AG09319 (cell line): ENCODE measurements around the gene SYT4.

ENCODE experiments used
- DNase-seq: peaks from one replicate; pipeline ENCODE4 v3.0.0-alpha.2; 2010; ENCODE audit warnings: low read depth; ENCODE audit errors: extremely low read depth
- CTCF ChIP-seq: IDR thresholded peaks from 2 replicates; pipeline ENCODE4 v1.5.1; 2011; ENCODE audit warnings: low read depth, mild to moderate bottlenecking, inconsistent platforms, low read length, moderate library complexity

The SYT4 gene

DNA sequence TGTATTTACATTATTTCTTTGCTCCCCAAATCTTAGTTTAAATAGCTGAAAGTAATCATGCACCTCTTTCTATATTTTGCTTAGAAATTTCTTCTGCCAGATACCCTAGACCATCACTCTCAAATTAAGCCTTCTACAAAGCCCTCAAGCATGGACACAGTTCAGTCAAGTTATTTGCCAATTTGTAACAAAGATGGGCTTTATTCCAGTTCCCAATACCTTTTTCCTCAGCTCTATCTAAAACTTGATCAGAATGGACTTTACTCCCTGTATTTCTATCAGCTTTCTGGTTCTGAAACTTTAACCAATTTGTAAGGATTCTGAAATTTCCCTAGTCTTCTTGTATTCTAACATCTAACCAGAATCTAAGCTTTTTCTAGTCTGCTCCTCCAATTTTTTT lies 56.6 kb downstream of the SYT4 start:
- no peak for DNase-seq
- TF ChIP-seq CTCF, result no peak
